Measurements from ENCODE around the gene TOLLIP.

GRCh38 chr11:1353383-1354124, 44.1 kb upstream of the TOLLIP start:
- TF ChIP-seq POU2F2 (IDR thresholded peaks at IDR 0.05; ENCODE audit: low read depth, low read length) (no peak), POLR2A (IDR thresholded peaks at IDR 0.05; ENCODE audit: low read depth, low read length) (no peak), PAX5 (IDR thresholded peaks at IDR 0.05; ENCODE audit: insufficient read depth, low read length, severe bottlenecking) (no peak), TAF1 (IDR thresholded peaks at IDR 0.05; ENCODE audit: low read depth, low read length) (no peak), POLR2AphosphoS5 (IDR thresholded peaks at IDR 0.05; ENCODE audit: low read depth, low read length) (no peak)

Measured in GM12891 (cell line).